Inferior parietal cortex (tissue), 1 donor: ENCODE data around the gene INTS15.

Source experiments
- DNase-seq: peaks from one replicate; pipeline ENCODE4 v3.0.0-alpha.2; 2016; ENCODE audit errors: extremely low spot score

INTS15 gene

GRCh38 chr7:6589829-6590644, at the start of gene INTS15:
Gene INTS15, plus strand, starts transcription at chr7:6590021. Its CDS starts 263 bp downstream, at chr7:6590284.
- peak; percentile 71 for DNase-seq

GRCh38 chr7:6542368-6542767, 47.5 kb upstream of the INTS15 start:
- DNase-seq, result no peak

GRCh38 chr7:6545398-6546126, 44.3 kb upstream of the INTS15 start:
- DNase-seq, result no peak

- DNase-seq, result no peak
Measured at GRCh38 chr7:6546498-6547251, 43.1 kb upstream of the INTS15 start.

- DNase-seq, result no peak
Measured at GRCh38 chr7:6547400-6547799, 42.4 kb upstream of the INTS15 start.

- DNase-seq, result no peak
Measured at GRCh38 chr7:6551016-6551511, 38.8 kb upstream of the INTS15 start, which contains the start of gene GRID2IP. Gene GRID2IP, minus strand, starts transcription at chr7:6551461. Its CDS starts 25 bp downstream, at chr7:6551436.

- DNase-seq, result no peak
Measured at GRCh38 chr7:6553448-6554044, 36.3 kb upstream of the INTS15 start.

GRCh38 chr7:6554848-6555247, 35.0 kb upstream of the INTS15 start:
- no peak for DNase-seq

GRCh38 chr7:6556196-6556595, 33.6 kb upstream of the INTS15 start:
- no peak for DNase-seq

- DNase-seq, result no peak
Measured at GRCh38 chr7:6558837-6559236, 31.0 kb upstream of the INTS15 start.

GRCh38 chr7:6559896-6560295, 29.9 kb upstream of the INTS15 start:
- DNase-seq, result no peak

- DNase-seq, result no peak
Measured at GRCh38 chr7:6562106-6562505, 27.7 kb upstream of the INTS15 start.

- DNase-seq, result no peak
Measured at GRCh38 chr7:6563936-6564770, 25.7 kb upstream of the INTS15 start.

- DNase-seq, result no peak
Measured at GRCh38 chr7:6565655-6566054, 24.2 kb upstream of the INTS15 start.

- no peak for DNase-seq
Measured at GRCh38 chr7:6567886-6568285, 21.9 kb upstream of the INTS15 start.

GRCh38 chr7:6571160-6571779, 18.6 kb upstream of the INTS15 start:
- no peak for DNase-seq

- no peak for DNase-seq
Measured at GRCh38 chr7:6575281-6576023, 14.4 kb upstream of the INTS15 start.

- no peak for DNase-seq
Measured at GRCh38 chr7:6576024-6576866, 13.6 kb upstream of the INTS15 start.
